DLD1 (cell line): Measurements from ENCODE around the gene CD46.

Source experiments
- in situ Hi-C: cut with HindIII; loops from 2 replicates; pipeline ENCODE4 v1.10.0; 2017; ENCODE audit warnings: low sequenced_read_pairs

CD46 gene

DNA sequence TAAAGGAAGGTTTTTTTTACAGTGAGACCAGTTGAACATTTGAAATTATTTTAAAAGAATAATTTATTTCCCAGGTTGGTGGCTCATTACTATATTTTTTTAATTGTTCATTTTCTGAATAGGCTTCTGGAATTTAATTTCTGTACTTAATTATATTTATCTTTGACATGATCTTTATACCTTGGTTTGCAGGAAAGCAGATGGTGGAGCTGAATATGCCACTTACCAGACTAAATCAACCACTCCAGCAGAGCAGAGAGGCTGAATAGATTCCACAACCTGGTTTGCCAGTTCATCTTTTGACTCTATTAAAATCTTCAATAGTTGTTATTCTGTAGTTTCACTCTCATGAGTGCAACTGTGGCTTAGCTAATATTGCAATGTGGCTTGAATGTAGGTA is 41.5 kb downstream of the CD46 start:
- in situ Hi-C loops: no loop called here

DNA sequence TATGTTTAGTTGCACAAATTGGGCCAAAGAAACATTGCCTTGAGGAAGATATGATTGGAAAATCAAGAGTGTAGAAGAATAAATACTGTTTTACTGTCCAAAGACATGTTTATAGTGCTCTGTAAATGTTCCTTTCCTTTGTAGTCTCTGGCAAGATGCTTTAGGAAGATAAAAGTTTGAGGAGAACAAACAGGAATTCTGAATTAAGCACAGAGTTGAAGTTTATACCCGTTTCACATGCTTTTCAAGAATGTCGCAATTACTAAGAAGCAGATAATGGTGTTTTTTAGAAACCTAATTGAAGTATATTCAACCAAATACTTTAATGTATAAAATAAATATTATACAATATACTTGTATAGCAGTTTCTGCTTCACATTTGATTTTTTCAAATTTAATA is 43.0 kb downstream of the CD46 start:
- in situ Hi-C loops: no loop called here

DNA sequence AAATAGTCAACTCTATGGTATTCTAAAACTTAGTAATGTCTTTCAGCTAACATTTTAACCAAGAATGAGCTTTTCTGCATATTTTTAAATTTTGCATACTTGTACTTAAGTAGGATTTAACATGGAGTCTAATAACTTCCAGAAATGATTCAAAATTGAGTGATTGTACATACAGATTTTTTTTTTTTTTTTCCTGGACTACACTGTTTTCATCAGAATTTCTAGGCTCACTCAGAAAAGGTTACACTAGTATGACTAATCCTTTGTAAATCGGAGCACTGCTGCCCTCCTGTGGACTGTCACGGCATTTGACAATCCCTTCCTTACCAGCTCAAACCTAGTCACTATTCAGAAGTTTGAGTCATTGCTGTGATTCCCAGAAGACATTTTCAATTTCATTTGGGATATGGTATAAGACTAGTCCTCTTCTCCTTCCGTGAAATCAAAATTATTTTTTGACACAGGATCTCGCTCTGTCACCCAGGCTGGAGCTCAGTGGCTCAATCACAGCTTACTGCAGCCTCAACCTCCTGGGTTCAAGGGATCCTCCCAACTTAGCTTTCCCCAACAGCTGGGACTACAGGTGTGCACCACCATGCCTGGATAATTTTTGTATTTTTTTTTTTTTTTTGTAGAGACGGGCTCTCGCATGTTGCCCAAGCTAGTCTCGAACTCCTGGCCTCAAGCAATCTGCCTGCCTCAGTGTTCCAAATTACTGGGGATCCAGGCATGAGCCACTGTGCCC is 45.5 kb downstream of the CD46 start:
- in situ Hi-C loops: no loop called here

DNA sequence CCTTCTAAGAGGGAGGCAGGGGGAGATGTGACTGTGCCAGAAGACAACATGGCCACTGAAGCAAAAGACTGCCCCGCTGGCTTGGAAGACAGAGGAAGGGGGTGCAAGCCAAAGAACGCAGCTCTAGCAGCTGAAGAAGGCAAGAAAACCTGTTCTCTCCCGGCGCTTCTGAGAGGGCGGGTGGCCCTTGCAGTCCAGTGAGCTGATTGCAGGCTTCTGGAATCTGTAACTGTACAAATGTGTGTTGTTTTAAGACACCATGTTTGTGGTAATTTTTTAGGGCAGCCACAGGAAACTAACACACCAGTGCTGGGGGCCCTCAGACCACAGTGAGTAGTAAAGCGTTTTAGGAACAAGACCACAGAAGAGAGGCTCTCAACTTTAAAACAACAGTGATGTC is 47.0 kb downstream of the CD46 start:
- in situ Hi-C loops: no loop called here

DNA sequence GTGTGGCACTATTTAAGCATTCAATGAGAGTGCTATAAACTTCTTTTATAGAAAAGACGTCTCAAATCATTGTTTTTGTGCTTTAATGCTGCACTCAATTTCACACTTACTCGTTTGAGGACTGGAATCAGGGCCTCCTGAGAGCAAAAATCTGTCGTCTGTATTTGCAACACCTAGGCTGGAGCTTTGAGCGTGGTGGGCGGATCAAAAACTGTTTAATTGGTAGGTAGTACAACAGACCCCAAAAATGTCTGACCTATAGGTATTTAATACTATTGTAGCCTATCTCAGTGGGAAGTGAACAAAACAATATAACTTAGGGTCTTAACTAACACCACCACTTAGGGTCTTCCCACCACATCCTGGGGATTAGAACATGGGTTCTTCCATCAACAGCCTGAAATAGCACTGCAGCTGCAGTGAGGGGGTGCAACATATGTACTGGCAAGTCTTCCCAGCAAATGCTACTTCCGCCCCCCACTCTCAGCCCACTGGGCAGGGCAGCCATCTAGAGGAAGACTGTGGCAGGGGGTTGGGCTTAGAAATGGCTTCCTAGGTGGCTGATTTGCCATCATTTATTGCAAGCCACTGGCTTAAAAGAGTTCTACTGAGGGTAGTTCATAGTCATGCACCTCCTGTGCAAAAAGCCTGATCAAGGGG is 48.3 kb downstream of the CD46 start:
- in situ Hi-C loops: no loop called here

DNA sequence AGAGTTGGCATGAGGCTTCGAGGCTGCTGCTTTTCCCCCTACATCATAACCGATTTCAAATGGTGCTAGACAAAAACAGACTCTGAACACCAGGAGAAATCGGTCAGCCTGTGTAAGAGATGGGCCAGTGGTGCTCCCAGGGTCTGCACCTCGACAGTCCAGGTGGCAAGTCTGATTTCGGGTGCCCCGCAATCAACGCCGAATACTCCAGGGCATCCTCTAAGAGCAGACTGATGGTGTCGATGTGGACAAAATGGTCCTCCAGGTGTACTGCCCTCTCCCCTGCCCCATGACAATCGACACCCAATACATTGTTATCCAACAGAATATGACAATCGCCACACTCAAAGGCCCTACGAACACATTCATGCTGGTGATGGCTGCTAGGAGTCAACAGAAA is 50.0 kb downstream of the CD46 start:
- in situ Hi-C loops: no loop called here

DNA sequence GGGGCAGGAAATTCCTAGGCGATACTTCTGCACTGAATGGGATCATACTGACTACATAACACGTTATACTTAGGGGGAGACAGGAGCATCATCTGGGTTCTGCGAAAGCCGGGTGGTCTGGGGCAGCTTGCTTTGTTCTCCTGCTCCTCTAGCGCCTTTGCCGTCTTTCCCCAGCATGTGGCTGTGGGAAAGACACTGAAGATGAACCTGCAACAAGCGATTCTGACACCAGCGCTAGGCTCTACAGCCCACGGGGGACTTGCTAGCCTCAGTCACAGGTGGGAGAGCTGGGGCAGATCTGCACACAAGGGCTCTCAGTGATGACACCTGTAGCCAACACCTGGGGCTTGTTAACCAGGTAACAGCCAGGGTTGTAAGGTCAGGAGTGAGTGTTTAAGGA is 51.8 kb downstream of the CD46 start:
- in situ Hi-C loops: no loop called here

DNA sequence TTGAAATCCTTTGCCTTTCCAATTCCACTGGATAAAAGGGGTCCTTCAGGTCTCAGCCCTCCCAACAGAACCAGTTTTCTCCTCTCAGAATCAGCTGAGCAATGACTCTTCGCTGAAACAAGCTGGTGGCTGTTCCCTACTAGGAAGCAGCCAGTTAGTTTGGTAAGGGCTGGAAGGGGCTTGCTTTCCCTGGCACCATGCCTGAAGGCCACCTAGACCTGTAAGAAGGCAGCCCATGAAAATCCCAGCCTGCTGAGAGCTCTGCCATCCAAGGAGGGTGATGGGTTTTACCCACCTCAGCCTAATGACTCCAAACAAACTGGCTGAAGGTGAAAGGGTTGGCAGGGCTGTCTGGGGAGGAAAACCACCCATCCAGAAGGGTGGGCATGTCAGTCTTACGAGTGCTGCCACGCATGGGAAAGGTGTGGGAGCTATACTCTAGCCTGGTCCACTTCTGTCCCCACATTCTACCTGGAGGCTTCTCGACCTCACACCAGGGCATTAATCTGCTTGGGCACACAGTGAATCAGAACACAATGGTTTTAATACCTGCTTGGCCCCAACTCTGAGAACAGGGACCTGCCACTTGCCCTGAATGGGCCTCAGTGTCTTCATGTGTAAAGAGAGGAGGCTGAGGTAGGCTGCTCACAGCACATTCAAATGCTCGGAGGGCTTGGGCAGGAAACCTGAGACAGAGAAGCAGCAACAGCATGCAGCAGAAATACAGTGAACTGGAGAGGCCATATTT is 53.0 kb downstream of the CD46 start:
- in situ Hi-C loops: no loop called here

DNA sequence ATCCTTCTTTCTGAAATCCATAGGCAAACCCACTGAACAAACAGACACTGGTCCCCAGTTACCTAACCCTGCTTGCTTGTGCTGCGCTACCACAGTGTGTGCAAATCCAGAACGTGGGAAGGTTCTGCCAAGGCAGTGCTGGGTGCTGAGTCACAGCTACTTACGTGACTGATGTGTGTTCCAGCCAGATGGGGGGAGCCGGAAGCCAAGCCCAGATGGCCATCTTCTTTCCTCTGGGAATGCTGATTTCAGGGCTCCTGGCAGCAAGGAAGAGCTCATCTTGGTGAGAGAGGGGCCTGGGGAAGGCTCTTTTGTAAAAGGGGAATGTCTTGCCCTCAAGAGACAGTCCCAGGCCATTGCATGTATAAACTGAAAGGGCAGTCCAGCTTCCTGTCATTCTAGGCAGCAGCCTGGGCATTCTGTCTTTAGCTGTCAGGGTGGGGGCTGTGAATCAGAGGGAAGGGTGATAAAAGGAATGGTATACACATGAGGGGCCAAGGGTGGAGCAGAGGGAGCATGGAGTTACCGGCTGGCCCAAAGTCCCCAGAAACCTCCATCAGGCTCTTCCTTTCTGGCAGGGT is 54.1 kb downstream of the CD46 start:
- in situ Hi-C loops: no loop called here

DNA sequence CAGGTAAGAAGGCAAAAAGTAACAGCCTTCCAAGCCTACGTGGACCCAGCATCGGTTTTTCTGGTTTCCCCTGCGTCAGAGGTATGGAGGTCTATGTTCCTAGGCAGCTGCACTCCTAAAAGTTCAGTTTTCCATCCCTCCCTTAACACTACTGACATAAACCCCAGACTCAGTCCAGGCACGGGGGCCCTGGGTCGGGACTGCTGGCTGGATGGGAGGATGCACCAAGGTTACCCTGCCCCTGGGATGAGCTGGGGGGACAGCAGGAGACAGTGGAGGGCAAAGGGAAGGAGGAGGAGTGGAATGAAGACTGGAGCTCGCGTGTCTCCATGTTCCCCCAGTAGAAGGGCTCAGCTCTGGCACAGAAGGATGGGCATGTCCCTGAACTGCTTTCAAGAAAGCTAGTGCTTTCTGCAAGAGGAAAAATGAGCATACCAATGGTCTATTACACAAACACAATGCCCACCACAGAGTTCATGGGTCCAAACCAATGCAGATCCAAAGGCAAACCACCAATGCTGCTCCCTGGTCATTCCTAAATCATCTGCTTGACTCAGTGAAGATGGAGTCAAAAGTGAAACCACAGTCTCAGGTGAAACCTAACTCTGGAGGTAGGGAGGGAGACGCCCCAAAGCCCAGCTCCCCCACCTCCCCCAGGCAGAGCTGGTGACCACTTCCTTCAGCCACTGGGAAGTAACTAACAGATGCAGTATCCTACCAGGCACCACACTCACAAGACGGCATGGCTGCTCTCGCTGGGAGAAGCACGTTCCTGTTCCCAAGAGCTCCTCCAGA is 54.9 kb downstream of the CD46 start:
- in situ Hi-C loops: no loop called here

DNA sequence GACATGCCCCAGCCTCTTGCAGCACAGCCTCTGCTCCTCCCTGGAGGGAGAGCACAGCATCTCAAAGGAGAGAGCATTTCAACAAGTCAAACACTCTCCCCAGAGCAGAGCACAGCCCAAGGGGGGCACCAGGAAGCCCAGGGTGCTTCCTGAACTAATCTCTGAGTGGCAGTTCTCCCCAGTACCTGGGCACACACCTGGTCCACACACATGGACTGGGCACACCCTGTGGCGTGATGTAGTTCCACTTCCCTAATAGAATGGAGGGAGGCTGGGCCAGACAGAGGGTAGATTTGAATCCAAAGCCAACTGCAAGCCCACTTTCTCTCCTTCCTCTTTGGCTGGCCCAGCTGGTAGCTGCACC is 55.5 kb downstream of the CD46 start:
- in situ Hi-C loops: no loop called here

DNA sequence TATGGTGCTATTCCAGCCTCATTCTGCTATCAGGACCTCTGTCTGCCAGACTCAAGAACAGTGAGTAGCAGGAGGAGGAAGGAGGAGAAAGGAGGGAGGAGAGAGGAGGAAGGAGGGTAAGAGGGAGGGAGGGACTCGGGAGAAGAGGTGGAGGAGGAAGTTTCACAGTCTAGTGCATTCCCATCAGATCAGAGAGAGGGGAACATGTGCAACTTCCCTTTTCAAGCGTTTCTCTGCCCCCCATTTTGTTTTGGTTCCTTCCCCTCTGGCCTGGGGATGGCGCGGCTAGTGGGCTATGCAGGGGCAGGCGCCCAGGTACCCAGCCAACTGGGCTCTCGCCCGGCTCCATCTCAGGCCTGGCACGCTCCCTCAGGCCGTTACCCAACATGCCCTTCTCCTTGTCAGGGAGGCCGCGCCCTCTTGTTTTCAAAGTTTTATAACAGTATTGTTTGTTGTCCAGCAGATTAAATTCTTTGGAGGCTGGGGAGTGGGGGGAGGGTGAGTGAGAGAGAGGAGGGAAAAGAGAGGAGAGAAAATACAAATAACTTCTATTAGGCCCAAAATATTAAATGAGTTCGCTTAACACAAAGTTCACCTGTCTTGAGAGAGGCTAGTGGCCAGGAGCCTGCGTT is 56.0 kb downstream of the CD46 start:
- in situ Hi-C loops: no loop called here

DNA sequence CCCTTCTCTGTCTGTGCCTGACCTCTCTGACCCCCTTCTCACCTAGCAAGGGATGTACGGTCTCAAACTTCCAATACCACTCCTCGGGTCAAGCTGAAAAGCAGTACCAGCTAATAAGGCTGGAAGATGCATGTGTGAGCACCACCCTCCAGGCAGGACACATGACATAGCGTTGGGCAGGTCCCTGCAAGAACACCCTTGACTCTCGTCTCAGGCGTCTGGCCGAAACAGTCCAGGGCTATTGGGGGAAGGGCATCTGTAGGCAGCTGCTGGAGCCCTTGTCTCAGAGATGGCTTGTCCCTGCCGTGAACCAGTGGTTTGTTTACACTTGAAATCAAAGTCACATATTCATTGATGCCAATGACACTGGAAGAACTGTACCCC is 56.5 kb downstream of the CD46 start:
- in situ Hi-C loops: no loop called here

DNA sequence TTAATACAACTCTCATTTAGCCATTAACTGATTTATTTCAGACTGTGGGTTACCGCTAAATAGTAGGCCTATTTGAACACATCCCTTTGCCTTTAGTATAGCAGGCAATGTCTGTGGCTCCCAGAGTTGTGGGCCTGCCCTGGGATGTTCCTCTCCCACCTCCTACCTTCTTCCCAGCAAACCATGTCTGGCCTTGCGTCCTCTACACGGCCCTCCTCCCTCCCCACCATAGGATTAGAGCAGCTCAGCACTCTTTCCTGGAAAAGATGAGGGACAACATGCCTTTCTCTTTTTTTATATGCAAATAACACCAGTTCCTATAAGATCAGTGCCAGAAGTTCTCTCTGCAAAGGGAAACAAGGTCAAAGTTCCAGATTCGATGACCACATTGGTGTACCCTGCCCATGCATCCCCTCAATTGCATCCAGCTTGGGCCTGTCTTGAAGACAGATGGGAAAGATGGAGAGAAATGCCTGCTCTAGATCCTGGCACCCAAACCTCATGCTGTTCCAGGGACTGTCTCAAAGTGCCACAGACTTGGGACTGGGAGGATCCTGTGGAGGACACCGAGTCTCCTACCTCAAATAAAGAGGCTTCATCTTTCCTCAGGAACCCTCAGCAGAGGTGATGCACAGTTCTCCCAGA is 57.2 kb downstream of the CD46 start:
- in situ Hi-C loops: no loop called here

DNA sequence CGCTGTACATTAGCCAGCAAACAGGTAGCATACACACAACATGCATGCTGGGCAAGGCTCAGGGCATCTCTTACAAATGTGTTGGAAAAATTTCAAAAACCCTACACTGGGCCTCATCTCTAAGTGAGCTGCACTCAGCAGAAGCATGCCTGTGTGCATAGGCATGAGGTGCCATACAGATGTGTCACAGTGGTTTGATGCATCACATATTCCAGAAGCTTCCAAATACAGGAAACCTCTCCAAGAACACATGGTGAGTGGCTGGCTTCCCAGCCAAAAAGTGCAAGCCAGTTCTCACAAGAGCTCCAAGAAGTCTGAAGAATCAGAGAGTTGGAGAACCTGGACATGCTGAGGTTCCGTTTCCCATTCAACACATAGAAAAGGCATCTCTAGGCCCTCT is 58.3 kb downstream of the CD46 start:
- in situ Hi-C loops: no loop called here

DNA sequence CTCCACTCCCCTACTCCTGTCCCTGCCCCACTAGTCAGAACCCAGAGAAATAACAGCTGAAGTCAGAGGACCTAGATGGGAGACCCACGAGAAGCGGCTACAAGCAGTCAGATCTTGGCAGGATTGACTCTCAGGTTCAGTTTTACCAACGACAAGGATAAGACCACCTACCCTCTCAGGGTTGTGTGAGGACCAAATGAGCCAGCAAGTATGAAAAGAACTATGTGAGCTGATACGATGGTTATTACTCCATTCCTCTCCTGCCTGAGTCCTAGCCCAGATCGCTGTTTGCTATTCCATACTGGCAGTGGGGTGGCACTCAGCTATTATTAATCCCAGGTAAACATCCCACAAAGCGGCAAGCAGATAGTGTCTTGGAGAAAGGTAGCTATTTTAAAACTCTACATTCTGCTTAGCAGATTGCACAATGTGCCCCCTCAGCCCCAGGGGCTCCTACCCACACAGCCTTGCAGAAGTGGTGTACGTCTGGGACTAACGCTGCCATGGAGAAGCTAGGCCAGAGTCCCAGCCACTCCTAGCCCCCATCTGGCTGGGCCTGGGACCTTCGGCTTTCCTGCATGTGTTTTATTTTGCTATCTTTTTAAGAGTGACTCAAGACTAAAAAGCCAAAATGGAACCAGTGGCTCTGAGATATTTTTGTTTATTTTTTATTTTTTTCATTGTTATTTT is 58.9 kb downstream of the CD46 start:
- in situ Hi-C loops: no loop called here

DNA sequence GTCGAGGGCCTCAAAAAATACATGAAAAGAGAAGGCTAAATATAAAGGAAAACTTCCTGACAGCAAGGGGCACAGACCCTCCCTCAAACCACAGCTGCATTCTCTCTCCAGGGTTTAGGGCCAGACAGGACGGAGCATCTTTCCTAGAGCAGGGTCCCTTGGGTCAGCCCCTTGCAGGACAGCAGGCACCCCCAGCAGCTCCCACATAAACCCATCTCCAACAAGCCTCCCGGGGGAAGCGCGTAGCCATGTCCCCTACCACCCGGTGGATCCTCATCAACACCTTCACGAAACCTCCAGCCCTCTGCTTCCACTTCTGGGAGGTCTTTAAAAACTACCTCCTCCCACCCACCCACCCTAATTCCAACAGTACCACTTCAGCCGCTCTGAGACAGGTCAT is 59.5 kb downstream of the CD46 start:
- in situ Hi-C loops: no loop called here

DNA sequence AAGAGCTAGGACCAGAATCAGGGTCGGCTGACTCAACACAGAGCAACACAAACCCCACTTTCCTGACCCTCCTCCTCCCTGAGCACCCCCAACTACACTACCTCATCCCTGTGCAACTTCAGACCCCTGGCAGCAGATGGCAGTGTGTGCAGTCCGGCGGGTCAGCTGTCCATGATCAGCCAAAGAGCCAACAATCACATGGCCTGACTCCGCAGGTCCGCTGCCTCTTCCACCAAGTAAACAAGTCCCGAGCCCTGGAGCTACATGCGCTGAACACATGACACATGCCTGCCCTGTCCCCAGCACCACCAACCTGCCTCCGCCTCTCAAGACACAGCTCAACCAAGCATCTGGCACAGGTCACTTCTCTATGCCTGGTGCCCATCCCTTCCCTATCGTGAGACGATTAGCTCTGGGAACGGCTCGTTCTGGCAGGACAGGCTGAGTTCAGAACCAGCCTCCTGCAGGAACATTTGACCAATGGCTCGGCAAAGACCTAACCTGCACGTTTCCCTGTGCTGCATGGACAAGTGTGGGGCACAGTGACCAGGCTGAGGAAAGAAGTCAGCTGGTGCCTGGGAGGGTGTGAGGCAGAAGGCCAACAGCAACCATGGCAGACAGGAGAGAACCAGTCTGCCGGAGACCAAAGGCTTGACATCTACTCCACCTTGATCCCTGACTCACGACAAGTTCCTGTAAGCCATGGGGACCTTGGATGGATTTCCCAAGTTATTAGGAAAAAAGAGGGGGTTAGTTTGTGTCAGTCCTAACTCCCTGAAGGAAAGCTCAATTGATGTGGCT is 60.3 kb downstream of the CD46 start:
- in situ Hi-C loops: no loop called here
